Nephron (organoid): ENCODE results near the gene PRKCSH.

ENCODE experiments used
- H3K27ac Mint-ChIP-seq, 3 experiments: 2 replicates each; pipeline ENCODE4 v1.8.0; 2020; ENCODE audit warnings: mixed read lengths in 3 of 3, mild to moderate bottlenecking in 2 of 3, moderate library complexity in 1 of 3
- H3K27me3 Mint-ChIP-seq: 2 replicates; pipeline ENCODE4 v1.8.0; 2021; ENCODE audit warnings: low read depth, mild to moderate bottlenecking, moderate library complexity, mixed read lengths
- H3K36me3 Mint-ChIP-seq: 2 replicates; pipeline ENCODE4 v1.8.0; 2020; ENCODE audit warnings: low read depth, mixed read lengths
- H3K4me1 Mint-ChIP-seq: 2 replicates; pipeline ENCODE4 v1.8.0; 2020; ENCODE audit warnings: mixed read lengths
- H3K4me3 Mint-ChIP-seq, 3 experiments: 2 replicates each; pipeline ENCODE4 v1.8.0; 2020; ENCODE audit warnings: mild to moderate bottlenecking in 3 of 3, mixed read lengths in 3 of 3, moderate library complexity in 2 of 3
- H3K9me3 Mint-ChIP-seq: 2 replicates; pipeline ENCODE4 v1.8.0; 2020; ENCODE audit warnings: mixed read lengths
- TF ChIP-seq, protein P1 (sequence below), 3 experiments: fragments of 200-600 bp; sonication (generic); IDR thresholded peaks; one replicate each; pipeline ENCODE4 v1.5.0; 2021; ENCODE audit warnings: antibody characterized with exemption in 3 of 3; ENCODE audit not compliant: unreplicated experiment in 3 of 3

Gene PRKCSH

DNA sequence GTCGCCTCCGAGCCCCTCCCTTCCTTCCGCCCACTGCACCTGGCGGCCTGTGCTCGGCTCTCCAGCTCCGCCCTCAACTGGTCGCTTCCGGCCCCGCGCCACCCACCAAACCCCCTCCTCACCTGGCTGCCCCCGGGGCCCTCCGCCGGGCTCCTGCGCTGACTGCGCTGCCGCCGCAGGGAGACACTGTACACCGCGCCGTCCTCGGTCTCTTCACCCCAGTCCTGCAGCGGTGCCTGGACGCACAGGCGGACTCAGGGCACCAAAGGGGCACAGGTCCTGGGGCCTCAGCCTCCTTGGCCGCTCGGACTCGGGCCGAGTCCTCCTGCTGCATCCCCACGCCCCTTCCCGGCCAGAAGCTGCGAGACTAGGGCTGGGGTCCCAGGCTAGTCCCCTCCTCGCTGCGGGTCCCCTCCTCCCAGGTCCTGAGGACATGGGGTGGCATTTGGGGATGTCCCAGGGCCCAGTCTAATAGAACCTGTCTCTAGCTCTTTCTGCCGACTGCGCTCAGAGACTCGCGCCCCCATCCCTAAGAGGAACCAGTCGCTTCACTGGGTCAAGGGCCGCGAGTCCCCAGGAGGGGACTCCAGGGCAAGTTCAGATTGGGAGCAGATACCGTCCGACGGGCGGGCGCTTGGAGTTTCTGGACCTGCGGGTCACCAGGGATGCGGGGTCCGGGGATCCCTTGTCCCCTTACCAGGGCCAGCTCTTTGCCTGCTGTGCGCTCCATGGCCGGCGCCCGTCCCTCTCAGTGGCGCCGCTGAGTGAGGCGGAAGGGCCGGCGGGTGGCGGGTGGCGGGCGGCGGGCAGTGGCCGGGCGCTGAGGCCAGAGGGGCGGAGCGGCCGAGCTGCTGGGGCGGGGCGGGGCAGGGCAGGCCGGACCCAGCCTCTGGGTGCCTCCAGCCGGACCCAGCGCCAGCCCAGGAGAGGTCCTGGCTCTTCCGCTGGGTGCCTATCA is 16.6 kb upstream of the PRKCSH start, which contains the start of gene RGL3:
RGL3 (minus strand) TSS at position 766 of the 958 bp plus-strand sequence; CDS start at position 730, 36 bp downstream.
- TF ChIP-seq, protein P1, sequence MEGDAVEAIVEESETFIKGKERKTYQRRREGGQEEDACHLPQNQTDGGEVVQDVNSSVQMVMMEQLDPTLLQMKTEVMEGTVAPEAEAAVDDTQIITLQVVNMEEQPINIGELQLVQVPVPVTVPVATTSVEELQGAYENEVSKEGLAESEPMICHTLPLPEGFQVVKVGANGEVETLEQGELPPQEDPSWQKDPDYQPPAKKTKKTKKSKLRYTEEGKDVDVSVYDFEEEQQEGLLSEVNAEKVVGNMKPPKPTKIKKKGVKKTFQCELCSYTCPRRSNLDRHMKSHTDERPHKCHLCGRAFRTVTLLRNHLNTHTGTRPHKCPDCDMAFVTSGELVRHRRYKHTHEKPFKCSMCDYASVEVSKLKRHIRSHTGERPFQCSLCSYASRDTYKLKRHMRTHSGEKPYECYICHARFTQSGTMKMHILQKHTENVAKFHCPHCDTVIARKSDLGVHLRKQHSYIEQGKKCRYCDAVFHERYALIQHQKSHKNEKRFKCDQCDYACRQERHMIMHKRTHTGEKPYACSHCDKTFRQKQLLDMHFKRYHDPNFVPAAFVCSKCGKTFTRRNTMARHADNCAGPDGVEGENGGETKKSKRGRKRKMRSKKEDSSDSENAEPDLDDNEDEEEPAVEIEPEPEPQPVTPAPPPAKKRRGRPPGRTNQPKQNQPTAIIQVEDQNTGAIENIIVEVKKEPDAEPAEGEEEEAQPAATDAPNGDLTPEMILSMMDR (IDR thresholded peaks at IDR 0.05; ENCODE audit: unreplicated experiment in 3 of 3): no peak
- peaks cover 93% of the 10 kb centered on the region for H3K27me3 Mint-ChIP-seq
- peak within 1 kb of the TSS; percentile 37 to 97 (median 74) for H3K27ac Mint-ChIP-seq
- no peaks in the 10 kb centered on the region for H3K9me3 Mint-ChIP-seq
- peak within 1 kb of the TSS; percentile 80 to 86 (median 84) for H3K4me3 Mint-ChIP-seq
- peaks cover 6% of the 10 kb centered on the region for H3K4me1 Mint-ChIP-seq
- H3K36me3 Mint-ChIP-seq: peaks cover 3% of the 10 kb centered on the region

DNA sequence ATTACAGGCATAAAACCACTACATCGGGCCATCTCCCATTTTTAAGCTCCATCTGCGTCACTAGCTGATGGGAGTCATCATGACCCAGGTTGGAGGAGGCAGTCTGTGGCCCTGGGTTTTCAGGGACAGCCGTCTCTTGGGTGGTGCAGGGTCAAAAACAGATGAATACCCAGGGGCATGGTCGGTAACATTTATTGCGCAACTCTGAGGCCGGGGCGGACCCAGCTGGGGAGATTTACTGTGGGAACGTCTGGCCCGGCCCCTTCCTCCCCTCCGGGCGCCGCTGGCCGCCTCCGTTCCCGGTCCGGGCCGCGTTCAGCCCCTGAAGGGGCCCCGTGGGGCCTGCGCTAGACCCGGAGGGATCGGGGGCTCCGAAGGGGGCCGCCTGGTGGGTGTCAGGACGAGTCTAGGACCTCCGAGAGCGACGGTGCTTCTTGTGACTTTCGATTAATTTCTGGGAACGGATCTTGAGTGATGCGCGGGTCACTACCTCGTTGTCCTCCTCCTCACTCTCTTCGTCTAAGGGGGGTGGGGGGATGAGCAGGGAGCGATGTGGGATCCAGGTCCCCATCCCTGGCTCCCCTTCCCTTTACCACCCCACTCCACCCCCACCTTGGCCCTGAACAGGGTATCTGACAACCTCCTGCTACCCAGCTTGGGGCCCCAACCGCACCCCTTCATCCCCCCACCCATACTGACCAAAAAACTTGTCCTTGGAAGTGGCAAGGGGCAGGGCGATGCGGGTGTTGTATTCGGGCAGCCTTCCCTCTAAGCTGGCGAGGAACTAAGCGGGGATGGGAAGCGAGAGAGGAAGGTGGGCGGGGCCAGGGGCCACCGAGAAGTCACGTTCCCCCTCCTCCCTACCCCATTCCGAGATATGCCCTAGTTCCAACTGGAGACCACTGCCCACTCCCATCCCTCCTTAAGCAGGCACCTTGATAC is 14.7 kb upstream of the PRKCSH start:
- Mint-ChIP-seq H3K4me1 (peaks cover 6% of the 10 kb centered on the region), H3K27me3 (peaks cover 85% of the 10 kb centered on the region), H3K9me3 (no peaks in the 10 kb centered on the region), H3K27ac (peak overlapping the region in 2 of 3 experiments; percentile 12 to 66), H3K36me3 (peaks cover 3% of the 10 kb centered on the region), H3K4me3 (peak overlapping the region; percentile 79 to 86 (median 84))
- TF ChIP-seq, protein P1 (IDR thresholded peaks at IDR 0.05; ENCODE audit: unreplicated experiment in 3 of 3): no peak

DNA sequence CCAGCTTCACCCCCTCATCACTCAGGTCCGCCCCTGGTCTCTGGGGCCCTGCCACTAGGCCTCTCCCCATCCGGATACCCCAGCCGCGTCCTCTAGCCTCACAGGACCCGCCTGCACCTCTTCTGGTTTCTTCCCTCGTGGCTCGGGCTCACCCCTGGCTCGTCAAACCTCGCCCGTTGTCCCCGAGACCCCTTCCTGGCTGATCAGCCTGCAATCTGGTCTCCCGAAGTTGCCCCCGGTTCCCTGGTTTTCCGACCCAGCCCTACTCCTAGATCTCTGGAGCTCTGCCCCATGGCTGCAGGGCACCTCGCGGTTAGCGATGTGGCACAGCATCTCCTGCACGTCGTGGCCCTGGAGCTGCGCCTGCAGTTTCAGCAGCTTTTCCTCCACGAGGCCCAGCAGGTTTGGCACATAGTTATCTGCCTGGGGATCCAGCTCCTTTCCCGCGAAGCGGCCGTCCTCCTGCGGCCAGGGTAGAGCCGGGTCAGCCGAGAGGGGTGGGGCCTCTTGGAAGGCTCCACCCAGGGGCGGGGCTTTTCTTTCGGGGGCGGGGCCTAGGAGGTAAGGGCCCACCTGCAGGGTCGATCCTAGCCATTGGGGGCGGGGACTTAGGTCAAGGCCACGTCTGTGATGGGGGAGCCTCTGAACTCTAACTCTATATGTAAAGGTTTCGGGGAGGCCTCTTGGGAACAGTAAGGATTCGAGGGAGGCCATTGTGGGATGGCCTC is 13.9 kb upstream of the PRKCSH start:
- peak overlapping the region in 1 of 3 experiments; percentile 66 for H3K27ac Mint-ChIP-seq
- H3K4me3 Mint-ChIP-seq: peak overlapping the region; percentile 75 to 79 (median 78)
- TF ChIP-seq, protein P1 (IDR thresholded peaks at IDR 0.05; ENCODE audit: unreplicated experiment in 3 of 3): no peak
- peaks cover 77% of the 10 kb centered on the region for H3K27me3 Mint-ChIP-seq
- peaks cover under 1% of the 10 kb centered on the region for H3K36me3 Mint-ChIP-seq
- H3K4me1 Mint-ChIP-seq: peaks cover 6% of the 10 kb centered on the region
- H3K9me3 Mint-ChIP-seq: no peaks in the 10 kb centered on the region

DNA sequence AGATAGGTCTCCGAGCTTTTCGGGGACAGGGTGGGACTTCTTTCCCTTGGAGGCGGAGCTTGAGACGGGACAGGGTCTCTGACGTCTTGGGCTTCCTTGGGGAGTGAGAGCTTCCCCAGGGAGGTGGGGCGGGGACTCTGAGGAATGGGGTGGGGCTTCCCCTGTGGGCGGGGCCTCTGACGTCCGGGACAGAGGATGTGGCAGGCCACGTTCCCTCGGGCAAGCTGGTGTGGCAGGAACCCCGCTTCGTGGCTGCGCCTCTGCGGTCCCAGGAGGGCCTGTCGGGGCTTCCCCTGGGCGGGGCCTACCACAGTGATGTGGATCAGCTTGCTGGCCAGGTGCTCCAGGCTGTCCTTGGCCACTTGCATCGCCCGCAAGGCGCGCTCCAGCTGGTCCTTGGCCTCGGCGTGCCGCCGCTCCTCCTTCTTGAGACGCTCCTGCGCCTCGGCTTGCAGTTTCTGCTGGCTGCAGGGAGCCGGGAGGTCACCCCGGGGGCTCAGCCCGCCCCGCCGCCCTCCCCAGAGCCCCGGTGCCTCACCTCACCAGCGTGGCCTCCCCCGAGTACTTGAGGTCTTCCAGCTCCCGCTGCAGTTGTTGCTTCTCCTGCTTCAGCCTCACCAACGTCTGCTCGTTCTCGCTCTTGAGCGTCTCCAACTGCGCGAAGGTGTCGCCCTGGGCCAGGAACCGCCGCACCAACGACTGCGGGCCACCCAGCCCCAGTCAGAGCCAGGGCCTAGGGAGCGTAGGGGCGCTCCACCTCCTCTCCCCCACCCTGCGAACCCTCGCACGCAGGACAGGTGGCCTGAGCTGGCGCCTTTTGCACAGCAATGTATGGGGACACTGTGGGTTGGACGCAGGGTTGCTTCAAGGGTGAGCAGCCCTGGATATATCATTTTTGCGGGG is 13.0 kb upstream of the PRKCSH start:
- Mint-ChIP-seq H3K4me1 (peaks cover 6% of the 10 kb centered on the region), H3K27ac (no peak overlapping the region), H3K36me3 (no peaks in the 10 kb centered on the region), H3K27me3 (peaks cover 68% of the 10 kb centered on the region), H3K4me3 (peak overlapping the region; percentile 38 to 79 (median 75)), H3K9me3 (no peaks in the 10 kb centered on the region)
- TF ChIP-seq, protein P1 (IDR thresholded peaks at IDR 0.05; ENCODE audit: unreplicated experiment in 3 of 3): no peak
